Psoas muscle (tissue), 8 donors: Measurements from ENCODE around the gene PRLR. TPM values are rescaled to one million over a fixed set of nuclear protein-coding genes. Genes with fewer than 3 reads are reported as not detected.

Source experiments
- ATAC-seq, 4 donors: fragments of 200-7000 bp; cut with Tn5 transposase; one replicate each; pipeline ENCODE4 v1.9.1; 2020; ENCODE audit warnings: moderate library complexity in 3 of 4, mild to moderate bottlenecking in 2 of 4
- DNase-seq, 2 donors: peaks; one replicate each; pipeline ENCODE4 v3.0.0-alpha.2; 2020
- H3K27ac ChIP-seq: fragments of 200-600 bp; one replicate; pipeline ENCODE4 v1.8.0; 2022
- H3K27me3 ChIP-seq, 3 donors: fragments of 200-600 bp in 1 of 3; one replicate each; pipeline versions ENCODE4 v1.6.1 to v1.8.0; 2013 to 2022; ENCODE audit warnings: low read length in 2 of 3, mild to moderate bottlenecking in 2 of 3, moderate library complexity in 1 of 3; ENCODE audit not compliant: insufficient read depth in 3 of 3
- H3K36me3 ChIP-seq, 2 donors: fragments of 200-600 bp in 1 of 2; one replicate each; pipeline versions ENCODE4 v1.6.1 to v1.8.0; 2013 to 2022; ENCODE audit warnings: low read depth in 1 of 2, mild to moderate bottlenecking in 1 of 2, moderate library complexity in 1 of 2; ENCODE audit not compliant: insufficient read depth in 1 of 2
- H3K4me1 ChIP-seq: fragments of 200-600 bp; one replicate; pipeline ENCODE4 v1.8.0; 2022
- H3K4me3 ChIP-seq: fragments of 200-600 bp; one replicate; pipeline ENCODE4 v1.8.0; 2022; ENCODE audit warnings: mild to moderate bottlenecking
- H3K9me3 ChIP-seq: fragments of 200-600 bp; one replicate; pipeline ENCODE4 v1.8.0; 2022
- CTCF ChIP-seq: fragments of 200-600 bp; IDR thresholded peaks from one replicate; pipeline ENCODE4 v1.8.0; 2022; ENCODE audit warnings: antibody characterized with exemption
- whole genome bisulfite sequencing, 3 donors: extraction: QIAGEN DNeasy Blood & Tissue Kit; methylation state at CpG; one replicate each; pipeline versions ENCODE4 v1.1.6 to v1.1.7; 2013; 5-methylcytosine and 5-hydroxymethylcytosine counted together
- intact Hi-C, 2 donors: fragments of 100-400 bp; cut with DNase I; formaldehyde crosslinking; loops; one replicate each; pipeline versions ENCODE4 v1.11.0 to v1.14.2; 2022
- polyA plus RNA-seq, 3 donors: library from polyadenylated mRNA; stranded (reverse); fragments of 200-250 nt; gene quantifications; one replicate each; pipeline ENCODE4 v1.2.3, GENCODE V29; 2013
- total RNA-seq, 4 donors: library from RNA; stranded (reverse); fragmentation: NEBNext Ultra II Directional in 2 of 4; extraction: Animal tissue kit (Norgen Biotek cat#: 25700) in 2 of 4; gene quantifications; one replicate each; pipeline versions ENCODE4 v1.2.1 to v1.2.4, GENCODE V29; 2021 to 2023
- donor health status: healthy with polysubstance abuse.
- donor health status: DM: no; HTN: no; CAD: no; lungs with moderate emphysema.
- donor health status: Bipolar disorder and iron deficiency.
- donor health status: healthy.
- donor health status: DM: yes; HTN: yes; CAD: no.
- donor health status: DM: no; HTN: no; CAD: no.
- donor health status: DM: no; HTN: no; CAD: no.
- donor health status: DM: yes; HTN: yes; CAD: no.

The PRLR gene
- total and polyA plus RNA-seq, 7 donors = 0.03 to 0.32 (median 0.09) TPM

DNA sequence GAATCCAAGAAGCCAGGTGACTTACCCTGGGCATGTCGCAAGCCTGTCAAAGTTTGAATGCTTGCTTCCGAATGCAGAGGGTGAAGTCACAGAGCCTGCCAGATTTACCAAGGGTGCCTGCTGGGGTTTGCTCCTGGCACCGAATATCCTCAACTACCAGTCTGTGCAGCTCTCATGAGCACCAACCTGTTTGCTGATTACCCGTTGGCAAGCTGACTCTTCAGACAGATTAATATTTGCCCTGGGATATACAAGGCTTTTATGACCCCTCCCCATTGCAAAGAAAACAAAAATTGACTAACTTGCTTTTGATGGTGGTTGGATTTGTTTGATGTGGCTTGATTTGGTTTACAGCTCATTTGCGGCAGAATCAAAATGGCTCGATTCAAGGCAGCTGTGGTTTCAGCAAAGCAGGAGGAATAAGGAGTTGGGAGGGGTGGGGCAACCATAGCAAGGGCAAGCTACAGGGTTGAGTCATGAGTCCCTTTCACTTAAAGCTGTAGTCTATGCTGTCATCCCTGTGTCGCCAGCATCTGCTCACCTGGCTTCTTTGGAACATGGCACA is 100.3 kb downstream of the PRLR start:
- Histone ChIP-seq H3K27me3 (no peaks in the 10 kb centered on the region), H3K4me1 (no peaks in the 10 kb centered on the region), H3K4me3 (no peak overlapping the region), H3K36me3 (no peaks in the 10 kb centered on the region), H3K27ac (no peak overlapping the region), H3K9me3 (no peaks in the 10 kb centered on the region)
- no peak for ATAC-seq
- DNase-seq = no peak
- 85 to 88% (median 87%) methylated on average over 7 of the region's 7 CpGs for WGBS, 3 donors
- intact Hi-C loops = no loop called here
- no peak for TF ChIP-seq CTCF

- intact Hi-C loops = no loop called here
- no peak for TF ChIP-seq CTCF
Observed at GRCh38 chr5:35129276-35129675, 101.0 kb downstream of the PRLR start.

GRCh38 chr5:35127006-35127405 is 103.3 kb downstream of the PRLR start:
- H3K4me1 ChIP-seq = no peaks in the 10 kb centered on the region
- DNase-seq = no peak
- intact Hi-C loops = no loop called here
- no peak for ATAC-seq
- TF ChIP-seq CTCF = no peak
- H3K27ac ChIP-seq = no peak overlapping the region
- H3K27me3 ChIP-seq = no peaks in the 10 kb centered on the region
- 33 to 56% (median 44%) methylated on average over 1 of the region's 1 CpG for WGBS, 3 donors
- H3K9me3 ChIP-seq = no peaks in the 10 kb centered on the region
- H3K36me3 ChIP-seq = no peaks in the 10 kb centered on the region
- no peak overlapping the region for H3K4me3 ChIP-seq

More at GRCh38 chr5:35129276-35129675, 101.0 kb downstream of the PRLR start:
- DNase-seq (no peak), ATAC-seq (no peak)
- 66 to 67% (median 66%) methylated on average over 1 of the region's 1 CpG for WGBS, 3 donors
- no peaks in the 10 kb centered on the region for H3K4me1 ChIP-seq
- H3K27ac ChIP-seq = no peak overlapping the region
- H3K9me3 ChIP-seq = no peaks in the 10 kb centered on the region
- H3K27me3 ChIP-seq = no peaks in the 10 kb centered on the region
- H3K4me3 ChIP-seq = no peak overlapping the region
- H3K36me3 ChIP-seq = no peaks in the 10 kb centered on the region

DNA sequence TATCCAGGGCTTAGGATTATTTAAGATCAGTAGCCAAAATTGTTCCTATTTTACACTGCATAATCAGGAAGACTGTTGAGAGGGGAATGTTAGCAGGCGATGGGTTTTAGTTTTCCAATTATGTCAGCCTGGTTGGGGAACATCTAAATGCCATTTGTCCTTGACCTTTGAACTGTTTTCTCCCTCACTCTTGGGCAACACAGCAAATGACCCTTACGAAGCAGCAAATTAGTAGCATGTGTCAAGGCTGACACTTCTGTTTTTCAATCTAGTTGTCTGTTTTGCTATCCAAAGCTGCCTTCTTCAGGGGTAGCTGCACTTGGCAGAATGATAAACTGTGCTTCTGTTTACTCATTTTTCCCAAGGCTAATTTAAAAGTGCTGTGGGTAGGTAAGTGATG is 104.5 kb downstream of the PRLR start:
- TF ChIP-seq CTCF = no peak
- Histone ChIP-seq H3K36me3 (no peaks in the 10 kb centered on the region), H3K4me3 (no peak overlapping the region), H3K9me3 (no peaks in the 10 kb centered on the region), H3K27ac (no peak overlapping the region), H3K27me3 (no peaks in the 10 kb centered on the region), H3K4me1 (no peaks in the 10 kb centered on the region)
- DNase-seq = no peak
- intact Hi-C loops = no loop called here
- WGBS, 3 donors = 52 to 68% (median 62%) methylated on average over 2 of the region's 2 CpGs
- no peak for ATAC-seq

DNA sequence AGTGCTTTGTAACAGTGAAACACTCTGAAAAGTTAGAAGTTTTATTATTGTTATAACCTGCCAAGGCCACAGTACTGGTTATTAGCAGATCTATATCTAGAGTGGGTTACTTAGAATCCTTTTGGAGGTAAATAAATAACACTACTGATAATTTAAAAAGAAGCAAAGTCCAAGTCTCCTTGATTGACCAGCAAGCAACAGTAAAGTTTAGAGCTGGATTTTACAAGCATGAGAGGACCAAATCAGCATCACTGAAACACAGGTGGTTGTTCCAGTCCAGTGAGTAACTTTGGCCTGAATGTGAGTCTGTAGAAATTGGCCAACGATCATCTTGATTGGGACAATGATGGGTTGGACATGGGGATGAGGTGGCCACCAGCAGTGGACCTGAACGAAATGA is 105.4 kb downstream of the PRLR start:
- WGBS, 3 donors = 59 to 66% (median 64%) methylated on average over 2 of the region's 2 CpGs

More for the DNA sequence above, 105.4 kb downstream of the PRLR start:
- intact Hi-C loops = no loop called here
- no peak for TF ChIP-seq CTCF
- no peak overlapping the region for H3K27ac ChIP-seq
- no peaks in the 10 kb centered on the region for H3K27me3 ChIP-seq
- H3K4me1 ChIP-seq = no peaks in the 10 kb centered on the region
- DNase-seq (no peak), ATAC-seq (no peak)
- H3K9me3 ChIP-seq = no peaks in the 10 kb centered on the region
- H3K36me3 ChIP-seq = no peaks in the 10 kb centered on the region
- H3K4me3 ChIP-seq = no peak overlapping the region
